ENCODE results near the gene KCNQ1. TPM values are rescaled to one million over a fixed set of nuclear protein-coding genes. Genes with fewer than 3 reads are reported as not detected.

Gene KCNQ1
- total RNA-seq, 1 experiment from 2014 or later = 10.7 TPM

- ChIA-PET CTCF (no interaction called here), POLR2A (no interaction called here), RAD21 (ENCODE audit: low non-redundant PET in 1 of 2, low total read pairs in 2 of 2, uncharacterized antibody in 2 of 2, unreplicated experiment in 2 of 2) (no interaction called here)
- no peaks in the 10 kb centered on the region for H4K20me1 ChIP-seq (ENCODE audit: insufficient read depth)
- no peak for TF ChIP-seq EZH2 (IDR thresholded peaks at IDR 0.05)
- no peak for TF ChIP-seq CBX3 (IDR thresholded peaks at IDR 0.05; ENCODE audit: low read depth)
- TF ChIP-seq, protein P1, sequence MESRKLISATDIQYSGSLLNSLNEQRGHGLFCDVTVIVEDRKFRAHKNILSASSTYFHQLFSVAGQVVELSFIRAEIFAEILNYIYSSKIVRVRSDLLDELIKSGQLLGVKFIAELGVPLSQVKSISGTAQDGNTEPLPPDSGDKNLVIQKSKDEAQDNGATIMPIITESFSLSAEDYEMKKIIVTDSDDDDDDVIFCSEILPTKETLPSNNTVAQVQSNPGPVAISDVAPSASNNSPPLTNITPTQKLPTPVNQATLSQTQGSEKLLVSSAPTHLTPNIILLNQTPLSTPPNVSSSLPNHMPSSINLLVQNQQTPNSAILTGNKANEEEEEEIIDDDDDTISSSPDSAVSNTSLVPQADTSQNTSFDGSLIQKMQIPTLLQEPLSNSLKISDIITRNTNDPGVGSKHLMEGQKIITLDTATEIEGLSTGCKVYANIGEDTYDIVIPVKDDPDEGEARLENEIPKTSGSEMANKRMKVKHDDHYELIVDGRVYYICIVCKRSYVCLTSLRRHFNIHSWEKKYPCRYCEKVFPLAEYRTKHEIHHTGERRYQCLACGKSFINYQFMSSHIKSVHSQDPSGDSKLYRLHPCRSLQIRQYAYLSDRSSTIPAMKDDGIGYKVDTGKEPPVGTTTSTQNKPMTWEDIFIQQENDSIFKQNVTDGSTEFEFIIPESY (IDR thresholded peaks at IDR 0.05; ENCODE audit: extremely low read depth, insufficient replicate concordance, low read length) = no peak
- TF ChIP-seq FOSL1 (IDR thresholded peaks at IDR 0.05; ENCODE audit: low read depth) = no peak
- no peak for TF ChIP-seq RAD21 (IDR thresholded peaks at IDR 0.05; ENCODE audit: low read depth)
- TF ChIP-seq POLR2A (IDR thresholded peaks at IDR 0.05; ENCODE audit: borderline replicate concordance, extremely low read depth, insufficient read depth, insufficient read length) = no peak
- TF ChIP-seq CTCF (IDR thresholded peaks at IDR 0.05 in 2 of 3, conservative IDR thresholded peaks at IDR 0.05 in 1 of 3; ENCODE audit: borderline replicate concordance in 1 of 3, insufficient read depth in 1 of 3, low read depth in 2 of 3, low read length in 2 of 3) = no peak
- no peak for TF ChIP-seq ELF1 (IDR thresholded peaks at IDR 0.05; ENCODE audit: borderline replicate concordance, low read depth)
- TF ChIP-seq, protein P2, sequence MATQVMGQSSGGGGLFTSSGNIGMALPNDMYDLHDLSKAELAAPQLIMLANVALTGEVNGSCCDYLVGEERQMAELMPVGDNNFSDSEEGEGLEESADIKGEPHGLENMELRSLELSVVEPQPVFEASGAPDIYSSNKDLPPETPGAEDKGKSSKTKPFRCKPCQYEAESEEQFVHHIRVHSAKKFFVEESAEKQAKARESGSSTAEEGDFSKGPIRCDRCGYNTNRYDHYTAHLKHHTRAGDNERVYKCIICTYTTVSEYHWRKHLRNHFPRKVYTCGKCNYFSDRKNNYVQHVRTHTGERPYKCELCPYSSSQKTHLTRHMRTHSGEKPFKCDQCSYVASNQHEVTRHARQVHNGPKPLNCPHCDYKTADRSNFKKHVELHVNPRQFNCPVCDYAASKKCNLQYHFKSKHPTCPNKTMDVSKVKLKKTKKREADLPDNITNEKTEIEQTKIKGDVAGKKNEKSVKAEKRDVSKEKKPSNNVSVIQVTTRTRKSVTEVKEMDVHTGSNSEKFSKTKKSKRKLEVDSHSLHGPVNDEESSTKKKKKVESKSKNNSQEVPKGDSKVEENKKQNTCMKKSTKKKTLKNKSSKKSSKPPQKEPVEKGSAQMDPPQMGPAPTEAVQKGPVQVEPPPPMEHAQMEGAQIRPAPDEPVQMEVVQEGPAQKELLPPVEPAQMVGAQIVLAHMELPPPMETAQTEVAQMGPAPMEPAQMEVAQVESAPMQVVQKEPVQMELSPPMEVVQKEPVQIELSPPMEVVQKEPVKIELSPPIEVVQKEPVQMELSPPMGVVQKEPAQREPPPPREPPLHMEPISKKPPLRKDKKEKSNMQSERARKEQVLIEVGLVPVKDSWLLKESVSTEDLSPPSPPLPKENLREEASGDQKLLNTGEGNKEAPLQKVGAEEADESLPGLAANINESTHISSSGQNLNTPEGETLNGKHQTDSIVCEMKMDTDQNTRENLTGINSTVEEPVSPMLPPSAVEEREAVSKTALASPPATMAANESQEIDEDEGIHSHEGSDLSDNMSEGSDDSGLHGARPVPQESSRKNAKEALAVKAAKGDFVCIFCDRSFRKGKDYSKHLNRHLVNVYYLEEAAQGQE (IDR thresholded peaks at IDR 0.05; ENCODE audit: low read depth) = no peak
- peaks cover 7 to 10% of the 10 kb centered on the region in 2 experiments; a peak in 3 of 4 replicates for H3K4me1 ChIP-seq (ENCODE audit: control insufficient read depth in 1 of 2, insufficient read depth in 2 of 2, low read length in 2 of 2)
- DNase-seq (ENCODE audit: low read depth, low spot score) = no peak
- H3K9me3 ChIP-seq (ENCODE audit: control insufficient read depth in 1 of 2, insufficient read depth in 1 of 2, low read depth in 1 of 2, low read length in 2 of 2) = no peaks in the 10 kb centered on the region
- BruUV-seq (replicated peaks) = no TSS peak
- H3K36me3 ChIP-seq (ENCODE audit: control insufficient read depth in 1 of 2, insufficient read depth in 2 of 2, low read length in 2 of 2) = no peaks in the 10 kb centered on the region
- no peak overlapping the region for H2AFZ ChIP-seq (ENCODE audit: low read depth, low read length, poor library complexity, severe bottlenecking)
- ATAC-seq = no peak
- H3K4me3 ChIP-seq (replicated peaks in 1 of 2; ENCODE audit: low read depth in 1 of 2, low read length in 2 of 2) = no peak overlapping the region
- H3K79me2 ChIP-seq (ENCODE audit: insufficient read depth, low read length) = no peaks in the 10 kb centered on the region
- no peak overlapping the region for H3K27ac ChIP-seq (ENCODE audit: low read depth, low read length)
- no peak overlapping the region for H3K9ac ChIP-seq (ENCODE audit: low read length)
- intact Hi-C loops (cut with micrococcal nuclease) = no loop called here
- H3K9me2 ChIP-seq (ENCODE audit: insufficient read depth) = no peaks in the 10 kb centered on the region
- H3K4me2 ChIP-seq (ENCODE audit: low read length) = no peak overlapping the region
- H3K27me3 ChIP-seq (ENCODE audit: insufficient read depth, low read length) = no peaks in the 10 kb centered on the region
Observed at GRCh38 chr11:2858995-2859698, 414.3 kb downstream of the KCNQ1 start.
